Hepatocyte (in vitro differentiated cells): Measurements from ENCODE around the gene CREB5. TPM values are rescaled to one million over a fixed set of nuclear protein-coding genes. Genes with fewer than 3 reads are reported as not detected.

ENCODE experiments used
- DNase-seq: peaks from one replicate; pipeline ENCODE4 v3.0.0-alpha.2; 2016; ENCODE audit warnings: low spot score
- H2AFZ ChIP-seq: fragments of 200-600 bp; sonication (generic); 2 replicates; pipeline ENCODE4 v1.6.0; 2016; ENCODE audit warnings: antibody characterized with exemption, mild to moderate bottlenecking
- H3K27ac ChIP-seq: fragments of 200-600 bp; sonication (generic); 2 replicates; pipeline ENCODE4 v1.5.1; 2016; ENCODE audit warnings: mild to moderate bottlenecking
- H3K27me3 ChIP-seq: fragments of 200-600 bp; sonication (generic); 2 replicates; pipeline ENCODE4 v1.6.1; 2016
- H3K36me3 ChIP-seq: fragments of 200-600 bp; sonication (generic); replicated peaks from 2 replicates; pipeline ENCODE4 v1.5.1; 2016; ENCODE audit warnings: low read depth; ENCODE audit not compliant: insufficient read depth
- H3K4me1 ChIP-seq: fragments of 200-600 bp; sonication (generic); 2 replicates; pipeline ENCODE4 v1.5.1; 2016; ENCODE audit warnings: mild to moderate bottlenecking, moderate library complexity; ENCODE audit not compliant: insufficient read depth
- H3K4me2 ChIP-seq: fragments of 200-600 bp; sonication (generic); 2 replicates; pipeline ENCODE4 v1.6.0; 2016
- H3K4me3 ChIP-seq: fragments of 200-600 bp; sonication (generic); 2 replicates; pipeline ENCODE4 v1.5.1; 2016; ENCODE audit warnings: mild to moderate bottlenecking
- H3K79me2 ChIP-seq: fragments of 200-600 bp; sonication (generic); 2 replicates; pipeline ENCODE4 v1.6.0; 2017; ENCODE audit warnings: mild to moderate bottlenecking
- H3K9me2 ChIP-seq: fragments of 200-600 bp; sonication (generic); replicated peaks from 2 replicates; pipeline ENCODE4 v1.6.0; 2017; ENCODE audit warnings: mild to moderate bottlenecking; ENCODE audit not compliant: insufficient read depth
- H3K9me3 ChIP-seq: fragments of 200-600 bp; sonication (generic); 2 replicates; pipeline ENCODE4 v1.5.1; 2016; ENCODE audit warnings: low read depth, mild to moderate bottlenecking
- H4K20me1 ChIP-seq: fragments of 200-600 bp; sonication (generic); 2 replicates; pipeline ENCODE4 v1.6.0; 2016; ENCODE audit warnings: mild to moderate bottlenecking; ENCODE audit not compliant: insufficient read depth, poor library complexity, severe bottlenecking
- EZH2 ChIP-seq: fragments of 200-600 bp; sonication (generic); IDR thresholded peaks from 2 replicates; pipeline ENCODE4 v1.6.1; 2016; ENCODE audit warnings: antibody characterized with exemption, mild to moderate bottlenecking, borderline replicate concordance
- EZH2phosphoT487 ChIP-seq: fragments of 200-600 bp; sonication (generic); IDR thresholded peaks from one replicate; pipeline ENCODE4 v1.6.1; 2018; ENCODE audit warnings: antibody characterized with exemption, mild to moderate bottlenecking, low read depth, moderate library complexity; ENCODE audit not compliant: unreplicated experiment, severe bottlenecking
- WGBS: methylation state at CpG from one replicate; pipeline ENCODE4 v1.1.6; 2016; ENCODE audit warnings: low lambda C conversion rate; ENCODE audit errors: missing lambda C conversion rate; 5-methylcytosine and 5-hydroxymethylcytosine counted together
- polyA plus RNA-seq: library from polyadenylated mRNA; unstranded; fragments of >200 nt; fragmentation: Nextera tagmentation; extraction: Ambion mirVana; gene quantifications from 2 replicates; pipeline ENCODE4 v1.2.1, GENCODE V29; 2016
- total RNA-seq: library from RNA; depleted of rRNA; stranded (reverse); fragments of >200 nt; gene quantifications from 2 replicates; pipeline ENCODE4 v1.2.3, GENCODE V29; 2014
- TF ChIP-seq, protein P1 (sequence below): fragments of 200-600 bp; sonication (generic); IDR thresholded peaks from 2 replicates; pipeline ENCODE4 v1.5.1; 2016; ENCODE audit warnings: antibody characterized with exemption, mild to moderate bottlenecking; ENCODE audit not compliant: poor library complexity

Gene CREB5
- total and polyA plus RNA-seq, 2 experiments from 2014 or later: 14.0 to 27.9 TPM

DNA sequence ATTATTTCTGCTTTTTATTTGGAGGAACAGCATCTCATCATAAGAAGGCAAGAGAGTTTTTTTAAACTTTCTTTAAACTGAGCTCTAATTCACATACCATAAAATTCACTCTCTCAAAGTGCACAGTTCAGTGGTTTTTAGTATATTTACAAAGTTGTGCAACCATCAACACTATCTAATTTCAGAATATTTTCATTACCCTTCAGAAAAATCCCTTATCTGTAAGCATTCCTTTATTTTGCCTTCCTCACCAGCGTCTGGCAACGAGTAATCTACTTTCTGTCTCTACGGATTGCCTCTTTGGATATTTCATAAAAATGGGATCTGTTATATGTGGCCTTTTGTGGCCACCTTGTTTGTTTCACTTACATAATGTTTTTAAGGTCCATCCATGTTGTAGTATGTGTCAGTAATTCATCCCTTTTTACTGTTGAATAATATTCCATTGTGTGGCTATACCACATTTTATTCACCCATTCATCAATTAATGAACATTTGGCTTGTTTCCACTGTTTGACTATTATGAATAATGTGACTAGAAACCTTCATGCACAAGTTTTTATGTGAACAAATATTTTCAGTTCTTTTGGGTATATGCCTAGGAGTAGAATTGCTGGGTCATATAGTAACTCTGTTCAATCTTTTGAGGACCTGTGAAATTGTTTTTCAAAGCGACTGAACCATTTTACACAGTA, 364.3 kb downstream of the CREB5 start:
- no peak overlapping the region for H3K27ac ChIP-seq
- no peaks in the 10 kb centered on the region for H3K27me3 ChIP-seq
- 76% methylated on average over 4 of the region's 4 CpGs for WGBS
- no peak overlapping the region for H2AFZ ChIP-seq
- H3K9me2 ChIP-seq: no peaks in the 10 kb centered on the region
- DNase-seq: no peak
- no peak overlapping the region for H3K4me3 ChIP-seq
- no peaks in the 10 kb centered on the region for H4K20me1 ChIP-seq
- H3K79me2 ChIP-seq: no peaks in the 10 kb centered on the region
- H3K4me2 ChIP-seq: no peak overlapping the region
- H3K9me3 ChIP-seq: no peaks in the 10 kb centered on the region
- H3K36me3 ChIP-seq: no peaks in the 10 kb centered on the region
- no peaks in the 10 kb centered on the region for H3K4me1 ChIP-seq
- TF ChIP-seq EZH2phosphoT487 (no peak), EZH2 (no peak)
- TF ChIP-seq, protein P1, sequence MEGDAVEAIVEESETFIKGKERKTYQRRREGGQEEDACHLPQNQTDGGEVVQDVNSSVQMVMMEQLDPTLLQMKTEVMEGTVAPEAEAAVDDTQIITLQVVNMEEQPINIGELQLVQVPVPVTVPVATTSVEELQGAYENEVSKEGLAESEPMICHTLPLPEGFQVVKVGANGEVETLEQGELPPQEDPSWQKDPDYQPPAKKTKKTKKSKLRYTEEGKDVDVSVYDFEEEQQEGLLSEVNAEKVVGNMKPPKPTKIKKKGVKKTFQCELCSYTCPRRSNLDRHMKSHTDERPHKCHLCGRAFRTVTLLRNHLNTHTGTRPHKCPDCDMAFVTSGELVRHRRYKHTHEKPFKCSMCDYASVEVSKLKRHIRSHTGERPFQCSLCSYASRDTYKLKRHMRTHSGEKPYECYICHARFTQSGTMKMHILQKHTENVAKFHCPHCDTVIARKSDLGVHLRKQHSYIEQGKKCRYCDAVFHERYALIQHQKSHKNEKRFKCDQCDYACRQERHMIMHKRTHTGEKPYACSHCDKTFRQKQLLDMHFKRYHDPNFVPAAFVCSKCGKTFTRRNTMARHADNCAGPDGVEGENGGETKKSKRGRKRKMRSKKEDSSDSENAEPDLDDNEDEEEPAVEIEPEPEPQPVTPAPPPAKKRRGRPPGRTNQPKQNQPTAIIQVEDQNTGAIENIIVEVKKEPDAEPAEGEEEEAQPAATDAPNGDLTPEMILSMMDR: no peak

DNA sequence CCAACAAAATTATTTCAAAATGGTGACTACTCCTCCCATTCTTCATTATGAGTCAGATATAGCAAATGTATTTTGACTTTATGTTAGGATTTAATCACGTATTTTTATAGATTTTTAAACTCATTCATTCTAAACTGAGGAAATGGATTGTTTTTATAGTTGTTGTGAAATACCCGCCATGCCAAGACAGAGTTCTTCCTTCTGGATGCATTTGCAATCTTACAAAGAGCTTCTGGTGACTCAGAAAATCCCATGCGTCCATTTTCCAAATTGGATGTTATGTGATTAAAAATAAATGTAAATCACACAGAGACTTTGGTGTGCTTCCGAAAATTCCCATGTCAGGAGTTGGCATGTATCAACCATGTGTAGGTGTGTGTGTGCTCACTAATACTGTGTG, 366.5 kb downstream of the CREB5 start:
- Histone ChIP-seq H2AFZ (no peak overlapping the region), H4K20me1 (no peaks in the 10 kb centered on the region), H3K9me2 (no peaks in the 10 kb centered on the region), H3K4me1 (no peaks in the 10 kb centered on the region), H3K36me3 (no peaks in the 10 kb centered on the region), H3K4me2 (no peak overlapping the region), H3K9me3 (no peaks in the 10 kb centered on the region), H3K4me3 (no peak overlapping the region), H3K27ac (no peak overlapping the region), H3K79me2 (no peaks in the 10 kb centered on the region), H3K27me3 (no peaks in the 10 kb centered on the region)
- TF ChIP-seq EZH2 (no peak), EZH2phosphoT487 (no peak)
- TF ChIP-seq, protein P1: no peak
- 74% methylated on average over 4 of the region's 4 CpGs for WGBS
- no peak for DNase-seq

DNA sequence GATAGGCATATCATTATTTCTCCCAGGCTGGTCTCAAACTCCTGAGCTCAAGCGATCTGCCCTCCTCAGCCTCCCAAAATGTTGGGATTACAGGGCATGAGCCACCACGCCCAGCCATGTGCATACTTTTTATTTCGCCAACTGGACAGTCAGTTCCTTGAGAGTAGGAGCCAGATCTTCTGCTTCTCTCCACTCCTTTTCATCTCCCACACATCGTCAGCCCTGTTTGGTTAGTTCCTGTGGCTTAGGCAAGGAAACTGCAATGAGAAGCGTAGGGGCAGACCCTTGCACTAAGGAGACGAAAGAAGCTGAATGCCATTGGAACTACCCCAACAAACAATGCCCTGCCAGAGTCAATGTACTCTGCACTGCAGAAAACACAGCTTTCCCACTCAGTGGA, 367.6 kb downstream of the CREB5 start:
- no peaks in the 10 kb centered on the region for H3K9me3 ChIP-seq
- 89% methylated on average over 6 of the region's 6 CpGs for WGBS
- no peak overlapping the region for H2AFZ ChIP-seq
- no peaks in the 10 kb centered on the region for H3K9me2 ChIP-seq
- TF ChIP-seq, protein P1: no peak
- TF ChIP-seq EZH2 (no peak), EZH2phosphoT487 (no peak)
- H3K27ac ChIP-seq: no peak overlapping the region
- peaks cover 12% of the 10 kb centered on the region for H3K4me1 ChIP-seq
- H3K4me3 ChIP-seq: no peak overlapping the region
- H3K79me2 ChIP-seq: no peaks in the 10 kb centered on the region
- no peak overlapping the region for H3K4me2 ChIP-seq
- H4K20me1 ChIP-seq: no peaks in the 10 kb centered on the region
- no peak for DNase-seq
- no peaks in the 10 kb centered on the region for H3K27me3 ChIP-seq
- no peaks in the 10 kb centered on the region for H3K36me3 ChIP-seq
